OCI-LY1 (cell line): ENCODE results near the gene GALNT17.

ENCODE experiments used
- H2AFZ ChIP-seq: fragments of 200-600 bp; sonication (generic), shearing (Covaris generic); 2 replicates; pipeline ENCODE4 v1.6.0; 2014; ENCODE audit warnings: antibody characterized with exemption, mild to moderate bottlenecking, low read length
- H3F3A ChIP-seq: fragments of 200-600 bp; sonication (generic), shearing (Covaris generic); 2 replicates; pipeline ENCODE4 v1.6.0; 2014; ENCODE audit warnings: mild to moderate bottlenecking, antibody characterized with exemption, low read length, moderate library complexity; ENCODE audit not compliant: insufficient read depth
- H3K27ac ChIP-seq: fragments of 200-600 bp; sonication (generic); 2 replicates; pipeline ENCODE4 v1.5.1; 2014; ENCODE audit warnings: low read length, mixed run types, mild to moderate bottlenecking, low read depth; ENCODE audit not compliant: poor library complexity, severe bottlenecking
- H3K27me3 ChIP-seq: fragments of 200-600 bp; sonication (generic); 2 replicates; pipeline ENCODE4 v1.6.0; 2014; ENCODE audit warnings: antibody characterized with exemption, mild to moderate bottlenecking, low read length, moderate library complexity; ENCODE audit not compliant: insufficient read depth
- H3K36me3 ChIP-seq: fragments of 200-600 bp; sonication (generic); 2 replicates; pipeline ENCODE4 v1.6.1; 2014; ENCODE audit warnings: mild to moderate bottlenecking, antibody characterized with exemption, low read length, moderate library complexity, mixed read lengths; ENCODE audit not compliant: insufficient read depth
- H3K4me1 ChIP-seq: fragments of 200-600 bp; sonication (generic); 2 replicates; pipeline ENCODE4 v1.5.1; 2014; ENCODE audit warnings: mild to moderate bottlenecking, low read length, moderate library complexity; ENCODE audit not compliant: insufficient read depth, severe bottlenecking
- H3K4me2 ChIP-seq: fragments of 200-600 bp; sonication (generic), shearing (Covaris generic); 2 replicates; pipeline ENCODE4 v1.6.1; 2014; ENCODE audit warnings: low read length
- H3K4me3 ChIP-seq: fragments of 200-600 bp; sonication (generic); 2 replicates; pipeline ENCODE4 v1.5.1; 2014; ENCODE audit warnings: low read length, low read depth, mild to moderate bottlenecking, mixed read lengths; ENCODE audit not compliant: poor library complexity, severe bottlenecking
- H3K79me2 ChIP-seq: fragments of 200-600 bp; shearing (Covaris generic); 2 replicates; pipeline ENCODE4 v1.6.1; 2016; ENCODE audit warnings: mixed run types, low read length, mixed read lengths; ENCODE audit not compliant: insufficient read depth
- H3K9ac ChIP-seq: fragments of 200-600 bp; sonication (generic), shearing (Covaris generic); 2 replicates; pipeline ENCODE4 v1.6.1; 2014; ENCODE audit warnings: mild to moderate bottlenecking, low read length, mixed read lengths
- H3K9me2 ChIP-seq: fragments of 200-600 bp; sonication (generic), shearing (Covaris generic); 2 replicates; pipeline ENCODE4 v1.6.1; 2014; ENCODE audit warnings: low read depth, mild to moderate bottlenecking, low read length, mixed read lengths
- H3K9me3 ChIP-seq: fragments of 200-600 bp; shearing (Covaris generic); 2 replicates; pipeline ENCODE4 v1.6.1; 2014; ENCODE audit warnings: low read length, mixed read lengths
- H4K20me1 ChIP-seq: fragments of 200-600 bp; sonication (generic), shearing (Covaris generic); 2 replicates; pipeline ENCODE4 v1.6.0; 2016; ENCODE audit warnings: mild to moderate bottlenecking, low read length; ENCODE audit not compliant: insufficient read depth
- CTCF ChIP-seq: fragments of 200-600 bp; sonication (generic), shearing (Covaris generic); IDR thresholded peaks from 2 replicates; pipeline ENCODE4 v1.5.1; 2017; ENCODE audit warnings: mild to moderate bottlenecking, antibody characterized with exemption, low read length, moderate library complexity, mixed read lengths
- EZH2 ChIP-seq: fragments of 200-600 bp; sonication (generic), shearing (Covaris generic); IDR thresholded peaks from 2 replicates; pipeline ENCODE4 v1.8.0; 2017; ENCODE audit warnings: borderline replicate concordance, mixed run types, mild to moderate bottlenecking, antibody characterized with exemption, low read length, moderate library complexity, mixed read lengths

The GALNT17 gene

GRCh38 chr7:71705217-71705616 lies 573.3 kb downstream of the GALNT17 start:
- Histone ChIP-seq H3K9me3 (no peaks in the 10 kb centered on the region; the same call in 1 of the 2 replicates), H3K36me3 (no peaks in the 10 kb centered on the region), H3K4me3 (no peak overlapping the region), H3K27me3 (no peaks in the 10 kb centered on the region), H3K4me1 (no peaks in the 10 kb centered on the region), H2AFZ (no peak overlapping the region), H3K4me2 (no peak overlapping the region), H3K9me2 (no peaks in the 10 kb centered on the region), H3K27ac (no peak overlapping the region), H3K9ac (no peak overlapping the region), H3K79me2 (no peaks in the 10 kb centered on the region), H4K20me1 (no peaks in the 10 kb centered on the region), H3F3A (no peaks in the 10 kb centered on the region)
- no peak for TF ChIP-seq CTCF
- no peak for TF ChIP-seq EZH2

GRCh38 chr7:71705901-71706596 lies 574.1 kb downstream of the GALNT17 start:
- no peaks in the 10 kb centered on the region; the same call in 1 of the 2 replicates for H3K9me3 ChIP-seq
- H3F3A ChIP-seq = no peaks in the 10 kb centered on the region

GRCh38 chr7:71706597-71706975 lies 574.6 kb downstream of the GALNT17 start:
- H3K4me2 ChIP-seq = no peak overlapping the region

More at GRCh38 chr7:71705901-71706596, 574.1 kb downstream of the GALNT17 start:
- no peaks in the 10 kb centered on the region for H4K20me1 ChIP-seq
- H3K27ac ChIP-seq = no peak overlapping the region
- no peak for TF ChIP-seq EZH2
- no peak for TF ChIP-seq CTCF
- no peaks in the 10 kb centered on the region for H3K79me2 ChIP-seq
- H3K4me1 ChIP-seq = no peaks in the 10 kb centered on the region
- H3K9me2 ChIP-seq = no peaks in the 10 kb centered on the region
- H3K36me3 ChIP-seq = no peaks in the 10 kb centered on the region
- no peaks in the 10 kb centered on the region for H3K27me3 ChIP-seq
- H3K9ac ChIP-seq = no peak overlapping the region
- H3K4me2 ChIP-seq = no peak overlapping the region
- no peak overlapping the region for H3K4me3 ChIP-seq
- H2AFZ ChIP-seq = no peak overlapping the region

More at GRCh38 chr7:71706597-71706975, 574.6 kb downstream of the GALNT17 start:
- Histone ChIP-seq H3F3A (no peaks in the 10 kb centered on the region), H3K4me1 (no peaks in the 10 kb centered on the region), H3K9ac (no peak overlapping the region), H3K36me3 (no peaks in the 10 kb centered on the region), H3K27me3 (no peaks in the 10 kb centered on the region), H3K4me3 (no peak overlapping the region), H4K20me1 (no peaks in the 10 kb centered on the region), H3K79me2 (no peaks in the 10 kb centered on the region), H2AFZ (no peak overlapping the region), H3K9me2 (no peaks in the 10 kb centered on the region), H3K27ac (no peak overlapping the region), H3K9me3 (no peaks in the 10 kb centered on the region; the same call in 1 of the 2 replicates)
- TF ChIP-seq EZH2 (no peak), CTCF (no peak)
